Skin epidermis (tissue), 12 donors: Measurements from ENCODE around the gene C1QTNF12.
A peak's percentile ranks its signal among the peaks of the same experiment; 100 is the strongest.
"Not testable (repeated sequence)": the region's sequence is repeated elsewhere in the genome, so short reads cannot be mapped to it uniquely, and the experiment has no call there.

Experiments
- H3K27ac ChIP-seq, 21 experiments: fragments of 200-600 bp; sonication (generic) in 11 of 21; one replicate each; pipeline ENCODE4 v1.5.0; 2020; ENCODE audit warnings: mild to moderate bottlenecking in 3 of 21, inconsistent platforms in 2 of 21, moderate library complexity in 2 of 21
- H3K4me3 ChIP-seq, 7 experiments: fragments of 200-600 bp; sonication (generic) in 2 of 7; one replicate each; pipeline ENCODE4 v1.5.0; 2020; ENCODE audit warnings: inconsistent platforms in 2 of 7, mild to moderate bottlenecking in 2 of 7, moderate library complexity in 1 of 7

Gene C1QTNF12

DNA sequence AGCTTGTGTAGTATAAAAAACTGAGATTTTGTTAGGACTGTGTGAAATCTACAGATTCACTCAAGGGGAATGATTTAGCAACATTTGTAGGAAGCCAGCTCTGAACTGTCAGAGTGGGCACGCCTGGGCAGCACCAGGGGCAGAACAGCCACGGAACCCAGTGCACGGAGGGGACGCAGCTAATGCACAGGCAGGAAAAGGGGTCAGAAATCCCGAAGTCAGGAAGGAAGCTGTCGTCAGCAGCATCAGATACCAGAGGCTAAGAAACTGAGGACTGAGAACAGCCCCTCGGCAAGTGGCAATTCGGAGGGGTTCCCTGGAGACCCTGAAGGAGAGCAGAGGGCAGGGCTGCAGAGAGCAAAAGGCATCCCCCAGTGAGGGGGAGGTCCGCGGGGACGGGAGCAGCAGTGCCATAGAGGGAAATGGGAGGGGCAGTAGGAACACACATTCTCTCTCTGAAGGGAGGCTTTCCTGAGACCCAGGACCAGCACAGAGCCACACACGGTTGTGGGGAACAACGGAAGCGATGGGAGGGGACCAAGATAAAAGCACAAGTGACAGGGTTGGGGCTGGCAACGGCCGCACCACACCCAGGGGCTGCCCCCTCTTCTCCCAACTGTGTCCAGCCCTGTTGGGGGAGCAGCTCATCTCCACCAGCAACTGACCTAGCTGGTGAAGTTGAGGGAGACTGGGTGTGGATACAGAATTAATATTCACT is 14.5 kb upstream of the C1QTNF12 start:
- Histone ChIP-seq H3K4me3 (no peak overlapping the region), H3K27ac (peak overlapping the region in 1 of 21 experiments; percentile 46)

DNA sequence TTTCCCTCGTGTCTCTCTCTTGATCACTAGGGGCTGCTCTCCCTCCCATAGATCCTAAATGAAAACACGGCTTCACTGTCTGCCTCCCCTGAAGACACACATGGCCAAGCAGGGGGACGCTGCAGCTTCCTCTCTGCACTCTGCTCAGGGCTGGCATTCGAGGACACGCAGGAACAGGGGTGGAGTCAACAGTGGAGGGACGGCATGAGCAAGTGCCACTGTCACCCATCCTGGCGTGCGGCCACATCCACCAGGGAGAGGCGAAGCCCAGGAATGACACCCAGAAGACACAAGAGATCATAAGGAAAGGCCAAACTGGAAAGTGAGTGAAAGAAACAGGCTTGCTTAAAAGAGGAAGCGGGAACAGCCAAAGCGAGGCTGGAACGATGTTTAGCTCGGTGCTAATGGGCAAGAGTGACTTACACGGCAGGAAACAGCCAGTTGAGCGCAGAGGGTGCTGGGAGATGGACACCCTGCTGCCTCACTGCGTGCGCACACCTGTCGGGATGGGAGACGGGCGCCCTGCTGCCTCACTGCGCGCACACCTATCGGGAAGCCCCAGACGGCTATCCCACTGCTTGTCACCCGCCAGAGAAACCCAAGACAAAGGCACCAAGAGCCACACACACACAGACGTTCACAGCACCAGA is 13.6 kb upstream of the C1QTNF12 start:
- Histone ChIP-seq H3K4me3 (no peak overlapping the region), H3K27ac (peak overlapping the region in 1 of 21 experiments; percentile 46)

DNA sequence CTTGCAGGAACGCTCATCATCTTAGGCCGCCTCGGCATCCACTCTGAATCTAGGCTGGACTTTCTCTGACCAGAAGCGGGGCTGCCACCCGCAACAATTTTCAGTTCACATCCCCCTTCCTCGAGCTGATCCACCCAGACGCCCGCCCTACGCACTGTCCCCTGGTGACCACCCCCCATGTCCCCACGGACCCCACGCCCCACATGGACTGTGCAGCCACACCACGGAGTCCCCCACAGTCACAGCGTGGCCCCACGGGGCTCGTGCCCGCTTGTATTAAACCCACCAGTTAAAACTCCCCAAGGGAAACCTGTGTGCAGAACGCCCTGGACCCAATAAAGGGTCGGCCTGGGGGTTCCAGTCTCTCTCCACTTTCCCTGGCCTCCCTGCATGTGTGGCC is 13.0 kb upstream of the C1QTNF12 start:
- no peak overlapping the region for H3K4me3 ChIP-seq
- H3K27ac ChIP-seq, result no peak overlapping the region

DNA sequence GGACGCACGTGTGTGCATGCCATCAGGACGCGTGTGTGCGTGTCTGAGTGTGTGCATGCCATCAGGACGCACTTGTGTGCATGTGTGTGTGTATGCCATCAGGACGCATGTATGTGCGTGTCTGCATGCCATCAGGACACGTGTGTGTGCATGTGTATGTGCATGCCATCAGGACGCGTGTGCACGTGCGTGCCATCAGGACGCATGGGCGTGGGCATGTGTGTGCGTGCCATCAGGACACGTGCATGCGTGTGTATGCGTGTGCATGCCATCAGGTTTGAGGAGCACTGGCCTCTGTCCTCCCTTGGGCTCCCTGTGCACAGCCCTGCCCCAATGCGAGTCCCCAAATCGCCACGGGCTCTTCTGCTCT is 12.6 kb upstream of the C1QTNF12 start:
- Histone ChIP-seq H3K27ac (no peak overlapping the region), H3K4me3 (no peak overlapping the region)

DNA sequence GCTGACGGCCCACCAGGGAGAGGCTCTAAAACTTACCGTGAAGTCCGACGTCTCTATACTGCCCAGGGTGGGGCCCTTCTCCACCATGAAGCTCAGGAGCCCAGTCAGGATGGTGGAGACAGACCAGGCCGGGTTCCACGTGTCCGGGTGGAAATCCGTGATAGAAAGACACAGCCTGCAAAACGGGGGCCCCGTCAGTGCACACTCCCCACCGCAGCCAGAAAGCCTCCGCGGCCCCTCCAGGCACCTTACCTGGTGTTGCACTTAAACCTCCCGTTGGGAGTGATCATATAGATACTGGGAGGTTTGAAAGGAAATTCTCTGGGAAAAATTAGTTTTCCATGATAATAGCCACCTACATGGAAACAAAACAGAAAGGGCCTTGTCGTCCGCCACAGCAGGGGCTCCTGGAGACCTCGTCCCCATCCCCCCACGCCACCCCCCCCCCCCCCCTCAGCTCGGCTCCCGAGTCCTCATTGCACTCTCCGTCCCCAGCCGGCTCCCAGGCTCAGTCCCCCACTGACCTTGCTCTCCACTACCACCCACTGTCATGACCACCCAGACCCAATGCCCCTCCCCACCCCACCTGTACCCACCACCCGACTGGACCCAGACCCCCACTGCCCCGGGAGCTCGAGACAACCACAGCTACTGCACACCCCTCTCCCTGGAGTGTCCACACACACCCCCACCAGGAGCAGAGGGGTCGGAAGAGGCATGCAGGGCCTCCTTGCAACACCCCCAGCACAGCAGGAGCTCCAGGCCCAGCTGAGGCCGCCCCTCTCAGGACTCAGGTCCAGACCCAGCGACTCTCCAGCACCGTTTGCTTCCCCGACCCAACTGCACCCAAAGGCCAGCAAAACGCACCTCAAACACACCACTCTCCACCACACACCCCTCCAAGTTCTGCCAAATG is 10.7 kb upstream of the C1QTNF12 start:
- no peak overlapping the region for H3K4me3 ChIP-seq
- H3K27ac ChIP-seq, result no peak overlapping the region

DNA sequence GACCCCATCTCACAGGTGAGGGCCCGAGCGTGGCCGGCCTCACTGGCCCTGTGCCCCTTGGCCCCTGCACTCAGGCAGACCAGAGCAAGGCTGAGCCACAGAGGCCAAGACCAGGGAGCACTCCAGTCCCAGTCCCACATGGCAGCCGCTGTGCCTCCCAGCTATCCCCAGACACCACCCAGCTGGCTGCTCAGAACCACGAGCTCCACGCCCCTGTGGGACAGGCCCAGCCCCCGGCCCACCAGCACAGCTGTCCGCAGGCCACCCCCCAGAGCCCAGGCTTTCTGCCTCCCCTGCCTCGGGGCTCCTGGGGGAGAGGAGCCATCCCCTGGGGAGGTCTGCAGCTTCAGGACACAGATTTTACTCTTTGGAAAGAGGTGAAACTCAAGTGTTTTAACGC is 9.1 kb upstream of the C1QTNF12 start:
- no peak overlapping the region for H3K27ac ChIP-seq
- no peak overlapping the region for H3K4me3 ChIP-seq

DNA sequence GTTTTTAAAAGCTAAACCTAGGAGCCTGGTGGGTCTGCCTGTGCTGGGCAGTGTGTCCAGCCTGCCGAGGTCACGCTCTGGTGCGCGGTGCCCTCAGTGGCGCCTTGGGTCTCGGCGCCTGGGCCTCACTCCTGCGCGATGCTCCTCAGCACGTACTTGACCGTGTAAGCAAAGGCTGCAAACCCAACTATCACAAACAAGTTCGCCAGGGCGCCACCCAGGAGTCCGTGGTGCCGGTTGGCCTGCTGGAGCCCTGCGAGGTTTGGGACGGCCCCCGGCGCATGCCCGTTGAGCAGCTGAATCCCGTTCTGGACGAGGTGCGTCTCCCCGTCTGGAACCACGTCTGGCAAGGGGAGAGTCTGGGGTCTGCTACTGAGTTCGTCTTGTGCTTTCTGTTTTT is 8.6 kb upstream of the C1QTNF12 start:
- H3K27ac ChIP-seq, result no peak overlapping the region

DNA sequence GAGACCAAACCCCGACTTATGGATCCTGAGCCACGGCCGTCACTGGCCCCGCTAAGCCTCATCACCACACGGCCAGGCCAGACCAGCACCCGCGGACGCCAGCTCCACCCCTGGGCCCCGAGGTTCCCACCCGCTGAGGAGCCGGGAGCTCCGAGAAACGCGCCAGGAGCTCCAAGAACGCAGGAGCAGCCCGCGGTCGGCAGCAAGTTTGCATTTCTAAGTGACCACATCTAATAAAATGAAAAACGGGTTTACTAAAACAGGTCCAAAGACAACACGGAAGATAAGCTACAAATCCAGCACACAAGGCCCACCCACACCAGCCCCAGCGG is 8.1 kb upstream of the C1QTNF12 start:
- Histone ChIP-seq H3K4me3 (no peak overlapping the region), H3K27ac (no peak overlapping the region)

More for the DNA sequence above, 8.6 kb upstream of the C1QTNF12 start:
- H3K4me3 ChIP-seq, result no peak overlapping the region

DNA sequence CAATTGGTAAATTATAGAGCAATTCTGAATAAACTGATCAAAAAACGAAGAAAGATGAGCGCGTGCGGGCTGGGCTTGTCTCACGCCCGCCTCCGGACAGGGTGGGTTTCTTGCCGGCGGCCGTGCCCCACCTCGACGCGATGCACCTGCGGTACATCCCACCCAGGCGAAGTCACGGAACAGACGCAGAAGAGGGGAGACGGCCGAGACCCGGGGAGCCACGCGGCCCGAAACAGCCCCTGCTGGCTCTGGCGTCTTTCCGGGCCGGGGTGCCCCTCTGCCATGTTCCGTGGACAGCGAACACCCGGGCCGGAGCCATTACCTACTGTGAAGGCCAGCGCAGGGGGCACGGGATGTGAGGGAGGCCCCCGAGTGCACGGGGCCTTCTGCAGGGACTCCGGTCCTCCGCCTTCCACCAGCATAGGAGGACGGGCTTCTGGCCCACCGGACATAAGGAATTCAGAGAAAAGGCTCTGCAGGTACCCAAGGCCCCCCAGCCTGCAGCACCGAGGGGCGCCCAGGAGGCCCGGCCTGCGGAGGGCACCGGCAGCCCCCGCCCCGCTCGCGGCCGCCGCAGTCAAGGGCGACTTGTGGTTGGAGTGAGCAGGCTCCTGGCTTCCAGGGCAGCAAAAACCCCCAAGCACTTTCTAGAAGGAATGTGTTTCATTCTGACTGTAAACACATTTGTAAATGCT is 7.6 kb upstream of the C1QTNF12 start:
- H3K27ac ChIP-seq, result no peak overlapping the region

DNA sequence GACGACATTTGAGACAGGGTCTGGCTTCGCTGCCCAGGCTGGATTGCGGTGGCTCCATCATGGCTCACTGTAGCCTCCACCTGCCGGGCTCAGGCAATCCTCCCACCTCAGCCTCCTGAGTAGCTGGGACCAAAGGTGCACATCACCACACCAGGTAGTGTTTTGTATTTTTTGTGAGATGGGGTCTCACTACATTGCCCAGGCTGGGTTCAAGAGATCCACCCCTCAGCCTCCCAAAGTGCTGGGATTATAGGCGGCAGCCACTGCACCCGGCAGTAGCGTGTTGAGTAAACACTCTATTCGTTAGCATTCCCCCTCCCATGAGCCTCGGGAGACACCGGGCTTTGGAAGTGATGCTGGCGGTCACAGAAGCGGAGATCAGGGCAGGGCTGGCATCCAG is 6.8 kb upstream of the C1QTNF12 start:
- no peak overlapping the region for H3K27ac ChIP-seq
- no peak overlapping the region for H3K4me3 ChIP-seq

More for the DNA sequence above, 7.6 kb upstream of the C1QTNF12 start:
- no peak overlapping the region for H3K4me3 ChIP-seq

DNA sequence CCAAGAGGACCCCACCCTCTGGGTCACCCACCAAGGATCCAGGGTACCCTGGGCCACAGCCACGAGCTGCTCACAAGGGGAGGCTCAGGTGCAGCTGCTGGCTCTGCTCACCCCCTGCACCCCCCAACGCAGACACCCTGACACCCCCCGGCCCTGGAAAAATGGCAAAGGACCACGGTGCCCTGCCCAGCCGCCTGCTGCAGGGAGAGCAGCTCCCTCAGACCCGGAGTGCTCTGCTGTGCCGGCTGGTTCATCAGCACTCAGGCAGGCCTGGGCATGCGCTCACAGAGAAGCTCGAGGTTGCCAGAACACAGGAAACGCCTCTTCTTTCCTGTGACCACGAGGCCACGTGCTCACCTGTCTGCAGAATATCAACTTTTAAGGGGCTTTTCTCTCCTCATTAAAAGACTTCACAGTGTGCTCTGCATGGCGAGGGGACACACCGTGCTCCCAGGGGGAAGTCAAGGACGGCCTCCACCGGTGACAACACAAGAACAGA is 4.3 kb upstream of the C1QTNF12 start:
- Histone ChIP-seq H3K4me3 (no peak overlapping the region), H3K27ac (peak overlapping the region in 12 of 21 experiments; percentile 12 to 86 (median 58))

DNA sequence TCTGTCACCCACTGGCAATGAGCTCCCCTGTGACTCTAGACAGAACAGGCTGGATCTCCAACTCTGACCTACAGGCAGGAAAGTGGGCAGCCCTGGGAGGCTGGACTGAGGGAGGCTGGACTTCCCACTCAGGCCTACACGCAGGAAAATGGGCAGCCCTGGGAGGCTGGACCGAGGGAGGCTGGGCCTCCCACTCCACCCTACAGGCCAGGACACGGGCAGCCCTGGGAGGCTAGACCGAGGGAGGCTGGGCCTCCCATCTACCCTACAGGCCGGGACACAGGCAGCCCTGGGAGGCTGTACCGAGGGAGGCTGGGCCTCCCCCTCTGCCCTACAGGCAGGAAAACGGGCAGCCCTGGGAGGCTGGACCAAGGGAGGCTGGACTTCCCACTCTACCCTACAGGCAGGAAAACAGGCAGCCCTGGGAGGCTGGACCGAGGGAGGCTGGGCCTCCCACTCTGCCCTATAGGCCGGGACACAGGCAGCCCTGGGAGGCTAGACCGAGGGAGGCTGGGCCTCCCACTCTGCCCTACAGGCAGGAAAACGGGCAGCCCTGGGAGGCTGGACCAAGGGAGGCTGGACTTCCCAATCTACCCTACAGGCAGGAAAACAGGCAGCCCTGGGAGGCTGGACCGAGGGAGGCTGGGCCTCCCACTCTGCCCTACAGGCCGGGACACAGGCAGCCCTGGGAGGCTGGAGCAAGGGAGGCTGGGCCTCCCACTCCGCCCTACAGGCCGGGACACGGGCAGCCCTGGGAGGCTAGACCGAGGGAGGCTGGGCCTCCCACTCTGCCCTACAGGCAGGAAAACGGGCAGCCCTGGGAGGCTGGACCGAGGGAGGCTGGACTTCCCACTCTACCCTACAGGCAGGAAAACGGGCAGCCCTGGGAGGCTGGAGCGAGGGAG is 1.7 kb upstream of the C1QTNF12 start:
- not testable (repeated sequence) for H3K27ac ChIP-seq

DNA sequence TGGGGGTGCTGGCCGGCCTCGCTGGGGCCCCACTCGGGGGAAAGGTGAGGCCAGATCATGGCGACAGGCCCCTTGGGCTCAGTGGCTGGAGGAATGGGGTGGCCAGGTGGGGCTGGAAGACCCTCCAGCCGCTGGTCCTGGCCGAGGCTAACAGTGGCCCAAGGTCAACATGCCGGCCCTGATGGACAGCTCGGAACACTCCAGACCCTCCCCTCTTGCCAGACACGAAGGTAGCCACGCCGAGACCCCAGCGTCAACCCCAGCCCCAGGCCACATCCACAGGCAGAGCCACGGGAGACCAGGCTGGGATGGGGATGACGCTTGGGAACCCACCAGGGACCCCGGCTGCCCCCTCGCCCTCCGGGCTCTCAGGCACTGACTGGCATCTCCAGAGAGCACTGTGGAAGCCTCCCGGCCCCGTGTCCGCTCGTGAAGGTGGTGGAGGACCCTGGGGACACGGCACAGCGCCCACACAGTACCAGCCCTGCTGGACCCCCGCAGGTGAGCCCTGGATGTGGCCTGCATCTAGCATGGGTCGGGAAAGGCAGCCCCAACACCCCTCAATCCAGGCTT is 905 bp upstream of the C1QTNF12 start:
- peak overlapping the region in 1 of 21 experiments; percentile 32 for H3K27ac ChIP-seq
- no peak overlapping the region for H3K4me3 ChIP-seq

More for the DNA sequence above, 1.7 kb upstream of the C1QTNF12 start:
- not testable (repeated sequence) for H3K4me3 ChIP-seq

DNA sequence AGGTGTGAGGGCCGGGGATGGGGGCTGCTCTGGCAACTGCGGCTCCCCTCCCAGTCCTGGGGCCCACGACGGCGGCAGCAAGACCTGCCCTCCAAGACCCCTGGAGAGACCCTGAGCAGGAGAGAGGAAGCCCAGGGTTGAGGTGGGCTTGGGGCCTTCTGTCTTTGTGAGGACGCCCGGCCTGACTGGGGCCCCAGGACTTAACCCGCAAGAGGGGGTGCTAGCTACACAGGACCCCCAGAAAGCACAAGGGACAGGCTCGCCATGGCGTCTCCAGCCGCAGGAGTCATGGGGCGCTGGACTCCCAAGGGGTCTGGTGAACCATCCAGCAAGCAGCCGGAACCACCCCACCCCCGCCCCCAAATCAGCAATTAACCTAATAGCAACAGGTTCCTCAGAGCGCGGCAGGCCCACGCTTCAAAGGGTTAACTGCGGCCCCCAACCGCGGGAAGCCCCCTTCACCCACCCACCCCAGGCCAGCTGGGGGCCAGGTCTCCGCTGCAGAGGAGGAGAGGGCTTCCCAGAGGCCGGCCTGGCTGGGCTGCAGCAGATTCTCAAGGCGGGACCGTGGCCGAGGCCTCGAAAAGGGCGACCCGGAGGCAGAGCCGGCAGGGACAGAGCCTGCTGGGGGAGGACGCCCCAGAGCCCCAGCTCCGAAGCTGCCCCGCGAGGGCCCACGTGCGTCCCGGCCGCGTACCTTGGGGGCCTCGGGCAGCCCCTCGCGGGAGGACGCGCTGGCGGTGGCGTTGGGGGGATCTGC is 525 bp downstream of the C1QTNF12 start:
- H3K27ac ChIP-seq, result peak overlapping the region in 5 of 21 experiments; percentile 8 to 65 (median 51)
- peak overlapping the region in 2 of 7 experiments; percentile 12 to 34 for H3K4me3 ChIP-seq

DNA sequence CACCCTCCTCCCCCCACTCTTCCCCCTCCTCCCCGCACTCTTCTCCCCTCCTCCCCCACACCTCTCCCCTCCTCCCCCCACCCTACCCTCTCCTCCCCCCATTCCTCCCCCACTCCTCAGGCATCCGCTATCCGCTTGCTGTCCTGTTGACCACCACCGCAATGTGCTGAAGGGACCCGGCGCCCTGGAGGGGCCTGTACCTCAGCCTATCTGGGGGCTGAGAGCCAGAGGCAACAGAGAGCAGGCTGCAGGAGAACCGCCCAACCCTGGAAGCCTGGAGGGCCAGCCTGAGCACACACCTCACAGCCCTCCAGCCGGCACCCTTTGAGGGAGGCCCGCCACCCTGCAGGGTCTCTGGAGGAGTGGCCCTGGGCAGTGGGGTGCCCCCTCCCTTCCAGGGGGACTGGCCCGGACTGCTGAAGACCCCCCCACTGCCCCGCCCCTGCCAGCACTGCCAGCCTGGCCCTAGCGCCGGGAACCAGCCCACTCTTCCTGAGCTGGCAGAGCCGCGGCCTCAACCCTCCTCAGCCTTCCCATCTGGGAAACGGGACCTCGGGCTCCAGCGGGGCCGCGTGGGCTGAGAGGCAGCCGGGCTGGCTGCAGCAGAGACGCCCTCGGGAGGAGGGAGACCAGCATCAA is 1.2 kb downstream of the C1QTNF12 start:
- Histone ChIP-seq H3K4me3 (peak overlapping the region in 1 of 7 experiments; percentile 34), H3K27ac (no peak overlapping the region)

DNA sequence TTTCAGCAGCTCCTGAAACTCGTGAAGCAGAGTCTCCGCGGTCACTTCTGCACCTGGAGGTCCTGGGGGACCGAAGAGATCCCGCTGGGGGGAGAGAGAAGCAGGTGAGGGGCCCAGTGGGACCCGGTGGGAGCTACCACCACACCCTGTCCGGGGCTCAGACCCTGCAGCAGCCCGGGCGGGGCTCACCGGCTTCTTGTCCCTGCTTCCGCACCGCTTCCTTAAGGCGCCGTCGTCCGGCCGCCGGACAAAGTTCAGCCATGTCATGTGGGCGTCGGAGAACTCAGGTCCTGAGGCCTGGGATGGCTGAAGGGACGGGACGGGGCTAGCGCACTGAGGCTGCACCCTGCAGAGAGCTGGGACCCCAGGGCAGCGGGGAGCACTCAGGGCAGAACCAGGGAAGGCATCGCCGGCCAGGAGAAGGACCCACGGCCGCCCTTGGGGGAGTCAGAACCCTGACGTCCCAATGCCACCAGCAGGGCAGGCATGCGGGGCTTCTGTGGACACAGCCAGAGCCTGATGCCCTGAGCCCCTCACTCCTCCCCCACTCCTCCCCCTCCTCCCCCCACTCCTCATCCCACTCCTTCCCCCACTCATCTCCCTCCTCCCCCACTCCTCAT is 2.2 kb downstream of the C1QTNF12 start:
- Histone ChIP-seq H3K27ac (no peak overlapping the region), H3K4me3 (no peak overlapping the region)

DNA sequence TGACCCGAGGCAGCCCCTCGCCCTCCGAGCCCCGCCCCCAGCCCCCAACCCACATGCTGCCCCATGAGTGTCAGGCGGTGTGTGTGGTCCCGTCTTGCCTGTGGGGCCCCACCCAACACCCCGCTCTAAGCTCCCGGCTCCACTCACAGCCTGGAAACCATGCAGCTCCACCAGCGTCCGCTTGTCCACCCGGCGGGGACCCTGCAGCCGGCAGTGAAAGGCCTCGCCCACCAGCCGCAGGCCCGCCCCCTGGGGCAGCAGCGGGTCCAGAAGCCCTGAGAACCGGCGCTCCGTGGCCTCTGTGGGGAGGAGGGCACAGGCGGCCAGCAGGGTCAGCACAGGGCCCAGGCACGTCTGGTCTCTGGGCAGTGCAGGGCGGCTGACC is 2.7 kb downstream of the C1QTNF12 start:
- no peak overlapping the region for H3K4me3 ChIP-seq

More for the DNA sequence above, 2.7 kb downstream of the C1QTNF12 start:
- H3K27ac ChIP-seq, result no peak overlapping the region
